ENCODE data around the gene SEC16A.

SEC16A gene

GRCh38 chr9:136516191-136516654, 33.4 kb upstream of the SEC16A start:
- H3K27ac ChIP-seq, result no peak overlapping the region
- H3K27me3 ChIP-seq, result no peaks in the 10 kb centered on the region
- H3K9me3 ChIP-seq, result no peaks in the 10 kb centered on the region
- TF ChIP-seq, protein P1, sequence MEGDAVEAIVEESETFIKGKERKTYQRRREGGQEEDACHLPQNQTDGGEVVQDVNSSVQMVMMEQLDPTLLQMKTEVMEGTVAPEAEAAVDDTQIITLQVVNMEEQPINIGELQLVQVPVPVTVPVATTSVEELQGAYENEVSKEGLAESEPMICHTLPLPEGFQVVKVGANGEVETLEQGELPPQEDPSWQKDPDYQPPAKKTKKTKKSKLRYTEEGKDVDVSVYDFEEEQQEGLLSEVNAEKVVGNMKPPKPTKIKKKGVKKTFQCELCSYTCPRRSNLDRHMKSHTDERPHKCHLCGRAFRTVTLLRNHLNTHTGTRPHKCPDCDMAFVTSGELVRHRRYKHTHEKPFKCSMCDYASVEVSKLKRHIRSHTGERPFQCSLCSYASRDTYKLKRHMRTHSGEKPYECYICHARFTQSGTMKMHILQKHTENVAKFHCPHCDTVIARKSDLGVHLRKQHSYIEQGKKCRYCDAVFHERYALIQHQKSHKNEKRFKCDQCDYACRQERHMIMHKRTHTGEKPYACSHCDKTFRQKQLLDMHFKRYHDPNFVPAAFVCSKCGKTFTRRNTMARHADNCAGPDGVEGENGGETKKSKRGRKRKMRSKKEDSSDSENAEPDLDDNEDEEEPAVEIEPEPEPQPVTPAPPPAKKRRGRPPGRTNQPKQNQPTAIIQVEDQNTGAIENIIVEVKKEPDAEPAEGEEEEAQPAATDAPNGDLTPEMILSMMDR (IDR thresholded peaks at IDR 0.05), result no peak
- H3K4me1 ChIP-seq (ENCODE audit: control insufficient read depth in 1 of 2, insufficient read depth in 1 of 2, low read depth in 1 of 2, low read length in 1 of 2), result peaks cover 3% of the 10 kb centered on the region in 2 experiments
- H3K36me3 ChIP-seq, result peaks cover 100% of the 10 kb centered on the region
- H3K4me3 ChIP-seq (ENCODE audit: low read depth in 1 of 2, low read length in 1 of 2), result no peak overlapping the region

DNA sequence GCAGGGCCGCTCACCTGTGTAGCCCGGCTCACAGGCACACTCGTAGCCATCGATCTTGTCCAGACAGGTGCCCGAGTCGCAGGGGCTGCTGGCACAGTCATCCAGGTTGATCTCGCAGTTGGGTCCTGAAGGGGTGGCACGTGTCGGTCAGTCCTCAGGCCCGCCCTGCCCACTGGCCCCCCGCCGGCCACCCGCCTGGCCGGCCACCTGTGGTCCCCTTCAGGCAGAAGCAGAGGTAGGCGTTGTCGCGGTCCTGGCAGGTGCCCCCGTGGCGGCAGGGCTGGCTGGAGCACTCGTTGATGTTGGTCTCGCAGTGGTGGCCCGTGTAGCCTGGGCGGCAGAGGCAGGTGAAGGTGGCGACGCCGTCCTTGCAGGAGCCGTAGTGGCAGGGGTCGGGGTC, 32.4 kb upstream of the SEC16A start:
- no peak overlapping the region for H3K4me3 ChIP-seq (ENCODE audit: low read depth in 1 of 2, low read length in 1 of 2)
- H3K4me1 ChIP-seq (ENCODE audit: control insufficient read depth in 1 of 2, insufficient read depth in 1 of 2, low read depth in 1 of 2, low read length in 1 of 2), result no peaks in the 10 kb centered on the region
- TF ChIP-seq, protein P1 (IDR thresholded peaks at IDR 0.05), result no peak
- H3K9me3 ChIP-seq, result no peaks in the 10 kb centered on the region
- H3K27me3 ChIP-seq, result no peaks in the 10 kb centered on the region
- peaks cover 100% of the 10 kb centered on the region for H3K36me3 ChIP-seq
- no peak overlapping the region for H3K27ac ChIP-seq

DNA sequence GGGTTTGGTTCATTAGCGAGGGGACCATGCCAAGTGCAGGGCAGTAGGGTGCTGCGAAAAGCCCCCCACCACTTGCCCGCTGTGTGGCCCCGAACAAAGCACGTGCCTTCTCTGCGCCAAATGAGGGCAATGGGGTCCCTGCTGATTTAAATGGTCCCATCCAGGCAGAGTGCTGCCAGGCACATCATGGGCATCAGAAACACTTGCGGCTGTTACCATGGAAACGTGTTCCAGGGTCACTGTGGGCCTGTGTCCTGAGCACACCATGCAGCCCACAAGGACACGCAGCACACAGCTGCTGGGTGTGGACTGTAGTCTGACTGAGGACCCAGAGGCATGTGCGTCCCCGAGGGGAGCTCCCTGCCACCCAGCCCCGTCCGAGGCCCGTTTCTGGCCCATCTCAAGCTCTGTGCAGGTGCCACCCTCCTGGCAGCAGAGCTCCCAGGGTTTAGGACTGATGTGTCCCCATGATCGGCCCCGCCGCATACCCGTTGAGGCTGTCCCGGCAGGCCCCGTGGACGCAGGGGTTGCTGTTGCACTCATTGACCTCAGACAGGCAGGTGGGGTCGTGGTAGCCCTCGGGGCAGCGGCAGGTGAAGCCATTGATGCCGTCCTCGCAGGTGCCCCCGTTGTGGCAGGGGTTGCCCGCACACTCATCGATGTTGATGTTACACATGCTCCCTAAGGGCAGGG, 31.3 kb upstream of the SEC16A start:
- no peaks in the 10 kb centered on the region for H3K4me1 ChIP-seq (ENCODE audit: control insufficient read depth in 1 of 2, insufficient read depth in 1 of 2, low read depth in 1 of 2, low read length in 1 of 2)
- no peaks in the 10 kb centered on the region for H3K9me3 ChIP-seq
- H3K27me3 ChIP-seq, result no peaks in the 10 kb centered on the region
- peaks cover 100% of the 10 kb centered on the region for H3K36me3 ChIP-seq
- no peak overlapping the region for H3K27ac ChIP-seq
- TF ChIP-seq, protein P1 (IDR thresholded peaks at IDR 0.05), result no peak
- H3K4me3 ChIP-seq (ENCODE audit: low read depth in 1 of 2, low read length in 1 of 2), result no peak overlapping the region

DNA sequence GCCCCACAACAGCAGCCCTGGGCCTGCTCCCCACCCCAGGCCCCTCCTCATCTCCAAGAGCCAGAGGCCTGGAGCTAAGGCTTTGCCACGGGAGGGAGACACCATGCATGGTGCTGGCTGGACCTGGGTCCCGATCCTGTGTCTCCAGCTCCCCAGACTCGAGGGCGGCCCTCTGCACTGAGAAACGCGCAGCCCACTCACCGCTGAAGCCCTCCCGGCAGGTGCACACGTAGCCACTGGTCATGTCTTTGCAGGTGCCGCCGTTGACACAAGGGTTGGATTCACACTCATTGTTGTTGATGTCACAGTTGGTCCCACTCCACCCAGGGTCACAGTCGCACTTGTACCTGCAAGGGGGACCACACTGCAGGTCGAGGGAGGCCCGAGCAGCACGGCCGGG, 30.4 kb upstream of the SEC16A start:
- no peak overlapping the region for H3K4me3 ChIP-seq (ENCODE audit: low read depth in 1 of 2, low read length in 1 of 2)
- H3K36me3 ChIP-seq, result peaks cover 100% of the 10 kb centered on the region

DNA sequence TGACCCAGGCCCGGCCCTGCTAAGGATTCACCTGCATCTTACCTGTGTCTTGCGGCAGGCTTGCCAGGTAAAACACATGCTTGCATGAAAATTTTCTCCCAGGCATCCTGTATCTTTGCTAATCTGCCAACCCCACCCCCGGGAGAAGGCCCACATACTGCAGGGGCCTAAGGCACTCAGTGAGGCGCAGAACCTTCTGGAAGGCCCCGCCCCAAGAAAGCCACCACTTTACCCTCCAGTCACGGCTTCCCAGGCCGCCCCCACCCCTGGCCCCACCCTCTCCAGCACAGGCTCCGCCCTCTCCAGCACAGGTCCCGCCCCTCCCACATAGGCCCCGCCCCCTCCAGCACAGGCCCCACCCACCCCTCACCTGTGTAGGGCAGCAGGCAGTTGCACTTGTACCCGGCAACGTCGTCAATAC, 29.8 kb upstream of the SEC16A start:
- TF ChIP-seq, protein P1 (IDR thresholded peaks at IDR 0.05), result no peak
- Histone ChIP-seq H3K4me1 (ENCODE audit: control insufficient read depth in 1 of 2, insufficient read depth in 1 of 2, low read depth in 1 of 2, low read length in 1 of 2) (no peaks in the 10 kb centered on the region), H3K36me3 (peaks cover 100% of the 10 kb centered on the region), H3K9me3 (no peaks in the 10 kb centered on the region), H3K4me3 (ENCODE audit: low read depth in 1 of 2, low read length in 1 of 2) (no peak overlapping the region), H3K27ac (no peak overlapping the region), H3K27me3 (no peaks in the 10 kb centered on the region)

More for the DNA sequence above, 30.4 kb upstream of the SEC16A start:
- no peaks in the 10 kb centered on the region for H3K4me1 ChIP-seq (ENCODE audit: control insufficient read depth in 1 of 2, insufficient read depth in 1 of 2, low read depth in 1 of 2, low read length in 1 of 2)
- no peaks in the 10 kb centered on the region for H3K27me3 ChIP-seq
- H3K27ac ChIP-seq, result no peak overlapping the region
- TF ChIP-seq, protein P1 (IDR thresholded peaks at IDR 0.05), result no peak
- H3K9me3 ChIP-seq, result no peaks in the 10 kb centered on the region
